Spleen (tissue), 7 donors: ENCODE data around the gene C21orf58.

Experiments used
- CTCF ChIP-seq, 11 experiments: fragments of 200-600 bp in 7 of 11; fragments of 450-650 bp in 4 of 11; sonication (generic) in 4 of 11; IDR thresholded peaks in 8 of 11; conservative IDR thresholded peaks in 3 of 11; 1 replicate in 7 of 11; 2 replicates in 4 of 11; pipeline versions ENCODE4 v1.4.0 to v1.8.0; 2016 to 2021; ENCODE audit warnings: antibody characterized with exemption in 11 of 11, inconsistent platforms in 4 of 11, mild to moderate bottlenecking in 1 of 11
- POLR2A ChIP-seq, 3 donors: fragments of 450-650 bp; IDR thresholded peaks; one replicate each; pipeline ENCODE4 v1.5.1; 2017; ENCODE audit warnings: antibody characterized with exemption in 3 of 3, mild to moderate bottlenecking in 1 of 3
- POLR2AphosphoS5 ChIP-seq, 3 donors: sonication (generic); formaldehyde crosslinking; IDR thresholded peaks; one replicate each; pipeline ENCODE4 v1.5.1; 2017; ENCODE audit warnings: antibody characterized with exemption in 3 of 3
- donor health status: DM: no; HTN: no; CAD: no; lungs with moderate emphysema.
- donor health status: DM: no; HTN: no; CAD: no.
- donor health status: DM: no; HTN: no; CAD: no.

- no peak for TF ChIP-seq CTCF (IDR thresholded peaks at IDR 0.05 in 8 of 11, conservative IDR thresholded peaks at IDR 0.05 in 3 of 11)
- no peak for TF ChIP-seq POLR2A (IDR thresholded peaks at IDR 0.05)
- peak in 1 of 3 donors; percentile 14 for TF ChIP-seq POLR2AphosphoS5 (IDR thresholded peaks at IDR 0.05)
These were observed 67.1 kb downstream of the C21orf58 start for GRCh38 chr21:46256501-46256994.
